HEK293 (cell line): Measurements from ENCODE around the gene OR4S2.

Experiments used
- CTCF ChIA-PET: fragments of 350-600 bp; formaldehyde crosslinking; extraction: SDS; loops from one replicate; lab custom pipeline; 2021; ENCODE audit warnings: antibody characterized with exemption; lab: Yijun Ruan, JAX
- POLR2A ChIA-PET: fragments of 300-600 bp; formaldehyde crosslinking; extraction: SDS; loops from one replicate; lab custom pipeline; 2020; ENCODE audit warnings: antibody characterized with exemption, inconsistent platforms; lab: Yijun Ruan, JAX
- H3K27ac ChIP-seq: fragments of 200-500 bp; sonication (Bioruptor generic); 2 replicates; pipeline ENCODE4 v1.5.1; 2014; ENCODE audit warnings: low read depth, low read length, control low read depth, inconsistent platforms; ENCODE audit errors: extremely low read depth
- H3K36me3 ChIP-seq, 2 experiments: fragments of 200-500 bp in 1 of 2; sonication (Bioruptor generic) in 1 of 2; 1 replicate in 1 of 2; 2 replicates in 1 of 2; pipeline ENCODE4 v1.5.1; 2014 to 2017; ENCODE audit warnings: inconsistent platforms in 2 of 2, low read length in 2 of 2; ENCODE audit not compliant: control insufficient read depth in 2 of 2, insufficient read depth in 1 of 2
- H3K4me1 ChIP-seq: fragments of 200-500 bp; sonication (Bioruptor generic); 2 replicates; pipeline ENCODE4 v1.5.1; 2014; ENCODE audit warnings: mild to moderate bottlenecking, low read length, inconsistent platforms; ENCODE audit not compliant: control insufficient read depth, insufficient read depth
- H3K4me3 ChIP-seq: 2 replicates; pipeline ENCODE4 v1.5.1; 2011; ENCODE audit warnings: low read depth, mild to moderate bottlenecking, control low read depth, low read length, moderate library complexity
- H3K9me3 ChIP-seq: fragments of 200-500 bp; sonication (Bioruptor generic); 2 replicates; pipeline ENCODE4 v1.5.1; 2014; ENCODE audit warnings: low read depth, low read length, inconsistent platforms; ENCODE audit not compliant: control insufficient read depth, insufficient read depth
- GLIS1 ChIP-seq: fragments of 450-650 bp; formaldehyde crosslinking; IDR thresholded peaks from 2 replicates; pipeline ENCODE4 v1.5.1; 2016; ENCODE audit warnings: missing biosample characterization, missing genetic modification characterization
- HIC1 ChIP-seq: fragments of 450-650 bp; formaldehyde crosslinking; IDR thresholded peaks from 2 replicates; pipeline ENCODE4 v1.5.1; 2016; ENCODE audit warnings: missing biosample characterization, missing genetic modification characterization
- KLF16 ChIP-seq: fragments of 450-650 bp; formaldehyde crosslinking; IDR thresholded peaks from 2 replicates; pipeline ENCODE4 v1.5.1; 2017; ENCODE audit warnings: missing biosample characterization, missing genetic modification characterization
- KLF17 ChIP-seq: fragments of 450-650 bp; formaldehyde crosslinking; IDR thresholded peaks from 2 replicates; pipeline ENCODE4 v1.5.1; 2016; ENCODE audit warnings: missing biosample characterization, missing genetic modification characterization
- KLF7 ChIP-seq: fragments of 450-650 bp; formaldehyde crosslinking; IDR thresholded peaks from 2 replicates; pipeline ENCODE4 v1.5.1; 2016; ENCODE audit warnings: missing biosample characterization, missing genetic modification characterization, borderline replicate concordance
- KLF8 ChIP-seq: fragments of 450-650 bp; formaldehyde crosslinking; IDR thresholded peaks from 2 replicates; pipeline ENCODE4 v1.5.1; 2016; ENCODE audit warnings: missing biosample characterization, missing genetic modification characterization
- PATZ1 ChIP-seq: fragments of 450-650 bp; formaldehyde crosslinking; IDR thresholded peaks from 2 replicates; pipeline ENCODE4 v1.5.1; 2016; ENCODE audit warnings: missing biosample characterization, missing genetic modification characterization
- SCRT1 ChIP-seq: fragments of 450-650 bp; formaldehyde crosslinking; IDR thresholded peaks from 2 replicates; pipeline ENCODE4 v1.5.1; 2016; ENCODE audit warnings: missing biosample characterization, missing genetic modification characterization, borderline replicate concordance
- TRIM28 ChIP-seq: IDR thresholded peaks from 2 replicates; pipeline ENCODE4 v1.6.1; 2011; ENCODE audit warnings: low read length, control low read depth, borderline replicate concordance
- WT1 ChIP-seq: fragments of 450-650 bp; formaldehyde crosslinking; IDR thresholded peaks from 2 replicates; pipeline ENCODE4 v1.5.1; 2016; ENCODE audit warnings: missing biosample characterization, missing genetic modification characterization
- ZFHX2 ChIP-seq: fragments of 450-650 bp; formaldehyde crosslinking; conservative IDR thresholded peaks from 2 replicates; pipeline ENCODE4 v1.5.1; 2016; ENCODE audit warnings: missing biosample characterization, missing genetic modification characterization
- ZNF121 ChIP-seq: fragments of 450-650 bp; formaldehyde crosslinking; IDR thresholded peaks from 2 replicates; pipeline ENCODE4 v1.5.1; 2016; ENCODE audit warnings: missing biosample characterization, missing genetic modification characterization
- ZNF133 ChIP-seq: fragments of 450-650 bp; formaldehyde crosslinking; IDR thresholded peaks from 2 replicates; pipeline ENCODE4 v1.5.1; 2016; ENCODE audit warnings: missing biosample characterization, missing genetic modification characterization
- ZNF148 ChIP-seq: fragments of 450-650 bp; formaldehyde crosslinking; IDR thresholded peaks from 2 replicates; pipeline ENCODE4 v1.5.0; 2017; ENCODE audit warnings: missing biosample characterization, missing genetic modification characterization, borderline replicate concordance
- ZNF202 ChIP-seq: fragments of 450-650 bp; formaldehyde crosslinking; IDR thresholded peaks from 2 replicates; pipeline ENCODE4 v1.5.1; 2016; ENCODE audit warnings: missing biosample characterization, missing genetic modification characterization, borderline replicate concordance
- ZNF274 ChIP-seq, 2 experiments: fragments of 200-500 bp in 1 of 2; fragments of 450-650 bp in 1 of 2; sonication (Bioruptor generic) in 1 of 2; formaldehyde crosslinking in 1 of 2; IDR thresholded peaks; 2 replicates each; pipeline versions ENCODE4 v1.5.1 to v1.6.1; 2014 to 2016; ENCODE audit warnings: borderline replicate concordance in 1 of 2, inconsistent platforms in 1 of 2, low read length in 1 of 2, missing biosample characterization in 1 of 2, missing genetic modification characterization in 1 of 2
- ZNF292 ChIP-seq: fragments of 450-650 bp; formaldehyde crosslinking; IDR thresholded peaks from 2 replicates; pipeline ENCODE4 v1.5.1; 2016; ENCODE audit warnings: low read depth, missing biosample characterization, missing genetic modification characterization, borderline replicate concordance
- ZNF302 ChIP-seq: fragments of 450-650 bp; formaldehyde crosslinking; IDR thresholded peaks from 2 replicates; pipeline ENCODE4 v1.5.1; 2016; ENCODE audit warnings: missing biosample characterization, missing genetic modification characterization, low read depth
- ZNF362 ChIP-seq: fragments of 450-650 bp; formaldehyde crosslinking; IDR thresholded peaks from 2 replicates; pipeline ENCODE4 v1.5.1; 2016; ENCODE audit warnings: missing biosample characterization, missing genetic modification characterization
- ZNF366 ChIP-seq: fragments of 450-650 bp; formaldehyde crosslinking; conservative IDR thresholded peaks from 2 replicates; pipeline ENCODE4 v1.5.1; 2016; ENCODE audit warnings: missing biosample characterization, missing genetic modification characterization
- ZNF521 ChIP-seq: fragments of 450-650 bp; formaldehyde crosslinking; IDR thresholded peaks from 2 replicates; pipeline ENCODE4 v1.5.1; 2017; ENCODE audit warnings: missing biosample characterization, mild to moderate bottlenecking, missing genetic modification characterization
- ZNF560 ChIP-seq: fragments of 450-650 bp; formaldehyde crosslinking; IDR thresholded peaks from 2 replicates; pipeline ENCODE4 v1.5.1; 2017; ENCODE audit warnings: missing biosample characterization, missing genetic modification characterization, borderline replicate concordance
- ZNF580 ChIP-seq: fragments of 450-650 bp; formaldehyde crosslinking; IDR thresholded peaks from 2 replicates; pipeline ENCODE4 v1.5.1; 2016; ENCODE audit warnings: missing biosample characterization, missing genetic modification characterization
- ZNF596 ChIP-seq: fragments of 450-650 bp; IDR thresholded peaks from 2 replicates; pipeline ENCODE4 v1.5.0; 2018; ENCODE audit warnings: missing biosample characterization, mild to moderate bottlenecking, missing genetic modification characterization, moderate library complexity
- ZNF624 ChIP-seq: fragments of 450-650 bp; formaldehyde crosslinking; IDR thresholded peaks from 2 replicates; pipeline ENCODE4 v1.5.1; 2017; ENCODE audit warnings: missing biosample characterization, missing genetic modification characterization
- ZNF658 ChIP-seq: fragments of 450-650 bp; formaldehyde crosslinking; IDR thresholded peaks from 2 replicates; pipeline ENCODE4; 2016; ENCODE audit warnings: missing biosample characterization, missing genetic modification characterization
- ZSCAN4 ChIP-seq: fragments of 450-650 bp; formaldehyde crosslinking; IDR thresholded peaks from 2 replicates; pipeline ENCODE4 v1.5.1; 2017; ENCODE audit warnings: missing biosample characterization, missing genetic modification characterization

OR4S2 gene

GRCh38 chr11:55624531-55624930 is 23.6 kb upstream of the OR4S2 start:
- Histone ChIP-seq H3K36me3 (no peaks in the 10 kb centered on the region), H3K9me3 (no peaks in the 10 kb centered on the region), H3K27ac (no peak overlapping the region)
- POLR2A ChIA-PET = no interaction called here
- TF ChIP-seq ZSCAN4 (tag by site-specific recombination) (no peak), ZNF366 (tag by site-specific recombination) (no peak), WT1 (no peak), ZNF202 (tag by site-specific recombination) (no peak), ZNF302 (tag by site-specific recombination) (no peak), GLIS1 (no peak), ZNF121 (tag by site-specific recombination) (no peak), KLF17 (no peak), ZNF292 (no peak), ZFHX2 (tag by site-specific recombination) (no peak), ZNF148 (no peak), ZNF560 (tag by site-specific recombination) (no peak), SCRT1 (no peak), ZNF274 (IDR thresholded peaks at IDR 0.05; ENCODE audit: low read length) (no peak), ZNF274 (tag by site-specific recombination; IDR thresholded peaks at IDR 0.05; ENCODE audit: borderline replicate concordance) (no peak), ZNF521 (tag by site-specific recombination) (no peak), KLF16 (tag by site-specific recombination) (no peak), ZNF596 (tag by site-specific recombination) (no peak), HIC1 (tag by site-specific recombination) (no peak), KLF7 (no peak), ZNF624 (tag by site-specific recombination) (no peak)
- TF ChIP-seq, all 188 proteins: peak for 0
- no peak overlapping the region for H3K4me3 ChIP-seq
- H3K4me1 ChIP-seq = no peaks in the 10 kb centered on the region
- CTCF ChIA-PET = no interaction called here

- Histone ChIP-seq H3K4me1 (no peaks in the 10 kb centered on the region), H3K4me3 (no peak within 1 kb of the TSS), H3K36me3 (no peaks in the 10 kb centered on the region), H3K27ac (no peak within 1 kb of the TSS), H3K9me3 (no peaks in the 10 kb centered on the region)
- CTCF ChIA-PET = no interaction called here
- POLR2A ChIA-PET = no interaction called here
- TF ChIP-seq ZNF133 = no peak
- no peak for TF ChIP-seq KLF8
- no peak for TF ChIP-seq PATZ1
- no peak for TF ChIP-seq ZNF580 (tag by site-specific recombination)
- no peak for TF ChIP-seq ZNF362
- TF ChIP-seq TRIM28 = no peak
- no peak for TF ChIP-seq ZNF658 (tag by site-specific recombination)
Observed at GRCh38 chr11:55634813-55635212, 13.3 kb upstream of the OR4S2 start, which contains the start of gene OR4P4. TSS of gene OR4P4 (plus strand) at chr11:55635113.
